NCI-H524 treated with DMSO at 0.1 percent for 48 hours (cell line): Measurements from ENCODE around the gene DAZL.

Experiments used
- DNase-seq: peaks from one replicate; lab custom pipeline; 2025; lab: John Stamatoyannopoulos, UW

DAZL gene

DNA sequence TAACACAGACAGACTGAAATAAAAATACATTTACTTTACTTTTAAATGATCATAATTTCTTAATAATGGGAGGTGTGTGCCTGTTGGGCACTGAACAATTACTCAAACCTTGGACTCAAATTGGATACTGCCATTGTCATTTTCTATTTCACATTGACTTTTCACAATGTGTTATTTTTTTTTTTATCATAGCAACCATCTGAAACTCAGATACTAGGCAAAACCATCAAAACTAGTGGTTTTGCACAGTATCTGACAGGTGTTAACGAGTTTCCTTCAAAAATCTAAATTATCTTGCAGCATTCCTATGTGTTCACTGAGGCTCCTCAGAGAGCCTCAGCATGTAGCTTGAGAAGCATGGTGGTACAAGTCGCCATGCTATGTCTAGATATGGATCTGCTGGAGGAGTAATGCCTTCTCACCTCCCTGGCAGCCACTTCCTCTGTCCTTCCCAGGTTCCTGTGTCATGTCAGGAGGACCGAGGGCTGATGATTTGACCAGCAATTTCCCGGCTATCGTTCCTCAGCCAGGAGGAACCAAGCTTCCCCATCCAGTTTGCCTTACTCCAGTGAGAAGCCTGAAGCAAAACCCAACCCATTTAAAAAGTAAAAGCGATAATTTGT is 61.9 kb downstream of the DAZL start:
- DNase-seq: no peak

- no peak for DNase-seq
Observed at GRCh38 chr3:16538507-16538906, 66.7 kb downstream of the DAZL start.

GRCh38 chr3:16536996-16537395 is 68.2 kb downstream of the DAZL start:
- no peak for DNase-seq
